SK-N-SH treated with all-trans-retinoic acid at 6 μM for 48 hours (cell line): Measurements from ENCODE around the gene ARL15.

Experiments
- ATAC-seq: fragments of 200-7000 bp; cut with Tn5 transposase; 3 replicates; pipeline ENCODE4 v1.9.1; 2020; ENCODE audit warnings: mild to moderate bottlenecking, moderate library complexity
- ARNTL ChIP-seq: fragments of 450-650 bp; formaldehyde crosslinking; IDR thresholded peaks from 2 replicates; pipeline ENCODE4 v1.5.0; 2020; ENCODE audit warnings: low read depth, mild to moderate bottlenecking, moderate library complexity, borderline replicate concordance
- BACH2 ChIP-seq: fragments of 250-450 bp; sonication (Bioruptor Pico); IDR thresholded peaks from 2 replicates; pipeline ENCODE4 v1.9.0; 2021; ENCODE audit warnings: mild to moderate bottlenecking, borderline replicate concordance
- CSDC2 ChIP-seq: fragments of 250-450 bp; sonication (Bioruptor Pico); IDR thresholded peaks from 2 replicates; pipeline ENCODE4 v1.5.0; 2020; ENCODE audit warnings: mild to moderate bottlenecking, moderate library complexity
- ESRRG ChIP-seq: fragments of 250-450 bp; sonication (Bioruptor Pico); IDR thresholded peaks from 2 replicates; pipeline ENCODE4 v1.6.1; 2021; ENCODE audit warnings: mild to moderate bottlenecking
- GLIS3 ChIP-seq: fragments of 250-450 bp; sonication (Bioruptor Pico); IDR thresholded peaks from 2 replicates; pipeline ENCODE4 v1.5.0; 2020; ENCODE audit warnings: mild to moderate bottlenecking, moderate library complexity
- ISL1 ChIP-seq: fragments of 250-450 bp; sonication (Bioruptor Pico); IDR thresholded peaks from 2 replicates; pipeline ENCODE4 v2.1.2; 2022; ENCODE audit warnings: mild to moderate bottlenecking, moderate library complexity
- PPARA ChIP-seq: fragments of 250-450 bp; sonication (Bioruptor Pico); IDR thresholded peaks from 2 replicates; pipeline ENCODE4 v1.5.0; 2020; ENCODE audit warnings: mild to moderate bottlenecking, borderline replicate concordance
- RARB ChIP-seq: fragments of 250-450 bp; sonication (Bioruptor Pico); IDR thresholded peaks from 2 replicates; pipeline ENCODE4 v1.8.0; 2021; ENCODE audit warnings: mild to moderate bottlenecking, moderate library complexity
- SNAI2 ChIP-seq: fragments of 250-450 bp; sonication (Bioruptor Pico); IDR thresholded peaks from 2 replicates; pipeline ENCODE4 v1.5.0; 2020; ENCODE audit warnings: mild to moderate bottlenecking, moderate library complexity
- TCF4 ChIP-seq: fragments of 250-450 bp; sonication (Bioruptor Pico); IDR thresholded peaks from 2 replicates; pipeline ENCODE4 v1.8.0; 2021; ENCODE audit warnings: mild to moderate bottlenecking, moderate library complexity, borderline replicate concordance
- TOX ChIP-seq: fragments of 250-450 bp; sonication (Bioruptor Pico); IDR thresholded peaks from 2 replicates; pipeline ENCODE4 v1.8.0; 2021; ENCODE audit warnings: mild to moderate bottlenecking, moderate library complexity, borderline replicate concordance
- ZC3H10 ChIP-seq: fragments of 250-450 bp; sonication (Bioruptor Pico); IDR thresholded peaks from 2 replicates; pipeline ENCODE4 v1.5.1; 2021; ENCODE audit warnings: mild to moderate bottlenecking, moderate library complexity
- ZFP30 ChIP-seq: fragments of 450-650 bp; formaldehyde crosslinking; IDR thresholded peaks from 2 replicates; pipeline ENCODE4 v1.5.0; 2022; ENCODE audit warnings: mild to moderate bottlenecking, moderate library complexity
- ZNF565 ChIP-seq: fragments of 450-650 bp; formaldehyde crosslinking; conservative IDR thresholded peaks from 2 replicates; pipeline ENCODE4 v1.5.0; 2020; ENCODE audit warnings: low read depth, mild to moderate bottlenecking, moderate library complexity
- ZNF70 ChIP-seq: fragments of 450-650 bp; formaldehyde crosslinking; IDR thresholded peaks from 2 replicates; pipeline ENCODE4 v1.5.0; 2020; ENCODE audit warnings: mild to moderate bottlenecking, moderate library complexity
- ZNF8 ChIP-seq: fragments of 450-650 bp; formaldehyde crosslinking; IDR thresholded peaks from 2 replicates; pipeline ENCODE4 v1.5.0; 2020; ENCODE audit warnings: mild to moderate bottlenecking, moderate library complexity
- TF ChIP-seq, protein P1 (sequence below): fragments of 250-450 bp; sonication (Bioruptor Pico); IDR thresholded peaks from 2 replicates; pipeline ENCODE4 v1.5.1; 2020; ENCODE audit warnings: low read depth, mild to moderate bottlenecking, moderate library complexity
- TF ChIP-seq, protein P2 (sequence below): fragments of 250-450 bp; sonication (Bioruptor Pico); IDR thresholded peaks from 2 replicates; pipeline ENCODE4 v1.5.1; 2021; ENCODE audit warnings: mild to moderate bottlenecking, moderate library complexity
- TF ChIP-seq, protein P3 (sequence below): fragments of 250-450 bp; sonication (Bioruptor Pico); IDR thresholded peaks from 2 replicates; pipeline ENCODE4 v1.8.0; 2021; ENCODE audit warnings: low read depth, mild to moderate bottlenecking, moderate library complexity, borderline replicate concordance
- TF ChIP-seq, protein P4 (sequence below): fragments of 250-450 bp; sonication (Bioruptor Pico); IDR thresholded peaks from 2 replicates; pipeline ENCODE4 v1.8.0; 2020; ENCODE audit warnings: mild to moderate bottlenecking, moderate library complexity, borderline replicate concordance

Gene ARL15

DNA sequence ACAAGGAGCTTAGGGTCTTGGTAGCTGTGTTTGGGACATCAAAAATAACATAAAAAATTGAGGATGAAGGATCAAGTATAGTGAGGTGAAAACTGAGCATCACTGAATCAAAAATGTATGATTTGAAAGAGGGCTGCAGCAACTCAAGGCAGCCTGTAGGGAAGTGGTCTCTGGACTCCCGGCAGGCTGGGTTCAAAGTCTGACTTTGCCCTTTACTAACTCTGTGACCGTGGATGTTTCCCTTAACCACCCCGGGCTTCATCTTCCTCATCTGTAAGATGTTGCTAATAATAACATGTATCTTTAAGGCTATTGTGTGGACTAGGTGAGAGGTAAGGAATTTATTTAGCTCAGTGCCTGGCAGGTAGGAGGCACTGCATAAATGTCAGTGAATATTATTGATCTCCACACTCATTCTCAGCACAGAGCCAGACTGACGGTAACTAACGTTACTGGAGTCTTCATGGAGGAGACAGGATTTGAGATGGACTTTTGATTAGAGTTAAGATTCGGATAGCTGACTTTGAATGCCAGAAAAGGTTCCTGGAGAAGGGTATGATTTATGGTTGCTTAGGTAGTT, 382.6 kb downstream of the ARL15 start:
- ATAC-seq, result no peak

DNA sequence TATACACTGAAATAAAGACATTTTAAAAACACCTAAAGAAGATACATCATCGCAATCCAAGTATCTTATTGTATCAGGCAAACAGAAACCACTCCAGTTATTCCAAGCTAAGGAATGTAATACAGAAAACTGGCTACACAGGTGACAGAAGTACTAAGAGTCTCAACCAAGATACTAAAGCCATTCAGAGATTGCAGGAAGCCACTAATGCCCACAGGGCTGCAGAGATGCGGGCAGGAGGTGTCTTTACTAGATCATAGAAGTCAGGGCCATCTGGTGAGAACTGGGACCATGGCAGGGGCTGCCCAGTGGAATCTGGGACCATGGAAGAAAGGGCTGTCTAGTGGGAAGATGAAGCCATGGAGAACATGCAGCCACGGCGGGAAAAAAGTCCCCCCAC, 384.3 kb downstream of the ARL15 start:
- ATAC-seq, result no peak
- TF ChIP-seq TOX (CRISPR knock-in tag), result no peak
- TF ChIP-seq BACH2, result no peak
- no peak for TF ChIP-seq RARB (CRISPR knock-in tag)
- TF ChIP-seq TCF4, result no peak
- TF ChIP-seq GLIS3, result no peak
- TF ChIP-seq ZFP30 (CRISPR knock-in tag), result no peak
- TF ChIP-seq SNAI2 (CRISPR knock-in tag), result no peak
- TF ChIP-seq, protein P1, sequence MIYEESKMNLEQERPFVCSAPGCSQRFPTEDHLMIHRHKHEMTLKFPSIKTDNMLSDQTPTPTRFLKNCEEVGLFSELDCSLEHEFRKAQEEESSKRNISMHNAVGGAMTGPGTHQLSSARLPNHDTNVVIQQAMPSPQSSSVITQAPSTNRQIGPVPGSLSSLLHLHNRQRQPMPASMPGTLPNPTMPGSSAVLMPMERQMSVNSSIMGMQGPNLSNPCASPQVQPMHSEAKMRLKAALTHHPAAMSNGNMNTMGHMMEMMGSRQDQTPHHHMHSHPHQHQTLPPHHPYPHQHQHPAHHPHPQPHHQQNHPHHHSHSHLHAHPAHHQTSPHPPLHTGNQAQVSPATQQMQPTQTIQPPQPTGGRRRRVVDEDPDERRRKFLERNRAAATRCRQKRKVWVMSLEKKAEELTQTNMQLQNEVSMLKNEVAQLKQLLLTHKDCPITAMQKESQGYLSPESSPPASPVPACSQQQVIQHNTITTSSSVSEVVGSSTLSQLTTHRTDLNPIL, result no peak
- TF ChIP-seq PPARA (CRISPR knock-in tag), result no peak
- no peak for TF ChIP-seq ZC3H10 (CRISPR knock-in tag)
- TF ChIP-seq, protein P2, sequence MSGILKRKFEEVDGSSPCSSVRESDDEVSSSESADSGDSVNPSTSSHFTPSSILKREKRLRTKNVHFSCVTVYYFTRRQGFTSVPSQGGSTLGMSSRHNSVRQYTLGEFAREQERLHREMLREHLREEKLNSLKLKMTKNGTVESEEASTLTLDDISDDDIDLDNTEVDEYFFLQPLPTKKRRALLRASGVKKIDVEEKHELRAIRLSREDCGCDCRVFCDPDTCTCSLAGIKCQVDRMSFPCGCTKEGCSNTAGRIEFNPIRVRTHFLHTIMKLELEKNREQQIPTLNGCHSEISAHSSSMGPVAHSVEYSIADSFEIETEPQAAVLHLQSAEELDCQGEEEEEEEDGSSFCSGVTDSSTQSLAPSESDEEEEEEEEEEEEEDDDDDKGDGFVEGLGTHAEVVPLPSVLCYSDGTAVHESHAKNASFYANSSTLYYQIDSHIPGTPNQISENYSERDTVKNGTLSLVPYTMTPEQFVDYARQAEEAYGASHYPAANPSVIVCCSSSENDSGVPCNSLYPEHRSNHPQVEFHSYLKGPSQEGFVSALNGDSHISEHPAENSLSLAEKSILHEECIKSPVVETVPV, result no peak
- TF ChIP-seq, protein P3, sequence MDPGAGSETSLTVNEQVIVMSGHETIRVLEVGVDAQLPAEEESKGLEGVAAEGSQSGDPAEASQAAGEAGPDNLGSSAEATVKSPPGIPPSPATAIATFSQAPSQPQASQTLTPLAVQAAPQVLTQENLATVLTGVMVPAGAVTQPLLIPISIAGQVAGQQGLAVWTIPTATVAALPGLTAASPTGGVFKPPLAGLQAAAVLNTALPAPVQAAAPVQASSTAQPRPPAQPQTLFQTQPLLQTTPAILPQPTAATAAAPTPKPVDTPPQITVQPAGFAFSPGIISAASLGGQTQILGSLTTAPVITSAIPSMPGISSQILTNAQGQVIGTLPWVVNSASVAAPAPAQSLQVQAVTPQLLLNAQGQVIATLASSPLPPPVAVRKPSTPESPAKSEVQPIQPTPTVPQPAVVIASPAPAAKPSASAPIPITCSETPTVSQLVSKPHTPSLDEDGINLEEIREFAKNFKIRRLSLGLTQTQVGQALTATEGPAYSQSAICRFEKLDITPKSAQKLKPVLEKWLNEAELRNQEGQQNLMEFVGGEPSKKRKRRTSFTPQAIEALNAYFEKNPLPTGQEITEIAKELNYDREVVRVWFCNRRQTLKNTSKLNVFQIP (CRISPR knock-in tag), result no peak
- TF ChIP-seq ZNF565 (CRISPR knock-in tag), result no peak
- TF ChIP-seq, protein P4, sequence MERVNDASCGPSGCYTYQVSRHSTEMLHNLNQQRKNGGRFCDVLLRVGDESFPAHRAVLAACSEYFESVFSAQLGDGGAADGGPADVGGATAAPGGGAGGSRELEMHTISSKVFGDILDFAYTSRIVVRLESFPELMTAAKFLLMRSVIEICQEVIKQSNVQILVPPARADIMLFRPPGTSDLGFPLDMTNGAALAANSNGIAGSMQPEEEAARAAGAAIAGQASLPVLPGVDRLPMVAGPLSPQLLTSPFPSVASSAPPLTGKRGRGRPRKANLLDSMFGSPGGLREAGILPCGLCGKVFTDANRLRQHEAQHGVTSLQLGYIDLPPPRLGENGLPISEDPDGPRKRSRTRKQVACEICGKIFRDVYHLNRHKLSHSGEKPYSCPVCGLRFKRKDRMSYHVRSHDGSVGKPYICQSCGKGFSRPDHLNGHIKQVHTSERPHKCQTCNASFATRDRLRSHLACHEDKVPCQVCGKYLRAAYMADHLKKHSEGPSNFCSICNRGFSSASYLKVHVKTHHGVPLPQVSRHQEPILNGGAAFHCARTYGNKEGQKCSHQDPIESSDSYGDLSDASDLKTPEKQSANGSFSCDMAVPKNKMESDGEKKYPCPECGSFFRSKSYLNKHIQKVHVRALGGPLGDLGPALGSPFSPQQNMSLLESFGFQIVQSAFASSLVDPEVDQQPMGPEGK, result no peak
- TF ChIP-seq CSDC2, result no peak
- TF ChIP-seq ARNTL (CRISPR knock-in tag), result no peak
- no peak for TF ChIP-seq ZNF8
- no peak for TF ChIP-seq ZNF70
- no peak for TF ChIP-seq ISL1 (CRISPR knock-in tag)
- TF ChIP-seq, all 23 proteins: peak for 0

More for the DNA sequence above, 382.6 kb downstream of the ARL15 start:
- TF ChIP-seq PPARA (CRISPR knock-in tag) (no peak), ZC3H10 (CRISPR knock-in tag) (no peak), ZNF565 (CRISPR knock-in tag) (no peak)

DNA sequence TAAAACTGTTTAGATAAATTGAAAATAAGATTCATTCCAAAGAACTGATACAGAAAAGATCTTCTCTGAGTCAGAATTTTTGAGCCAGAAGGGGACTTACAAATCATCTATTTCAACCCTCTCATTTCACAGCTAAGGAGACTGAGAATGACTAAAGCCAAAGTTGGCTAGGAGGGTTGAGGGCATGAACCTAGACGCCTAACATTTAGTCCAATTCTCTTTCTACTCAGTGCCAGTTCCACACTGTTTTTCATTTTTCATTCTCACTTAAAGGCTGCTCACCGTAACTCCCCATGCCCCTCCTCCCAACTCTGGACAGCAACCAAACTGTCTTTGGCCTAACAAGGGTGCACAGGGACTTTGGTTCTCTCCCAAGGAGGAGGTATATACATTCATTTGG, 386.0 kb downstream of the ARL15 start:
- no peak for TF ChIP-seq ZC3H10 (CRISPR knock-in tag)
- no peak for TF ChIP-seq ESRRG (CRISPR knock-in tag)
- TF ChIP-seq GLIS3, result no peak
- no peak for TF ChIP-seq PPARA (CRISPR knock-in tag)
- TF ChIP-seq TOX (CRISPR knock-in tag), result no peak
- TF ChIP-seq, protein P2, result no peak
- no peak for ATAC-seq

DNA sequence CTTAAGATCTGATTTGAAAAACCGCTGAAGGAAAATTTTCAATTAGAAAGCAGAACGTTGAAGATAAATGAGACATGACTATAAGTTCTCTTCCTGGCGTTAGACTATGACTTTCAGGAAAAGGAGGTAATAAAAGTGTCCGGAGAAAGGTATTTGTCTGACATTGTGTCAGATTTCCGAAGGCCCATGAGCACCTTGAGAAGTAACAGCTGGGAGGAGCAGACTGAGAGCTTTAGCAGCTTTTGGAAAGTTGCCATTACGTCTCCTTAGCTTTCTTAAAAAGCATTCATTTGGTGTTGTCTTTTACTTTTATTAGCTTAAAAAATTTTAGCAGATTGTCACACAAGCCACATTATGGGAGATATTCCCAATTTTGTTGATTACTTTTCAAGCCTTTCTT, 386.4 kb downstream of the ARL15 start:
- no peak for ATAC-seq
- TF ChIP-seq ZNF565 (CRISPR knock-in tag), result no peak
- no peak for TF ChIP-seq ZC3H10 (CRISPR knock-in tag)
- TF ChIP-seq, protein P4, result no peak
